Karpas-422 (cell line): ENCODE data around the gene NTN5. TPM values are rescaled to one million over a fixed set of nuclear protein-coding genes. Genes with fewer than 3 reads are reported as not detected.
"Not testable (repeated sequence)": the region's sequence is repeated elsewhere in the genome, so short reads cannot be mapped to it uniquely, and the experiment has no call there.

ENCODE experiments used
- DNase-seq: peaks from one replicate; pipeline ENCODE4 v3.0.0-alpha.2; 2015
- H2AFZ ChIP-seq: fragments of 200-600 bp; sonication (generic); 2 replicates; pipeline ENCODE4 v1.6.1; 2014; ENCODE audit warnings: antibody characterized with exemption, low read length, mixed read lengths
- H3K27ac ChIP-seq: fragments of 200-600 bp; sonication (generic); 2 replicates; pipeline ENCODE4 v1.5.1; 2014; ENCODE audit warnings: mild to moderate bottlenecking, low read length, moderate library complexity
- H3K27me3 ChIP-seq: fragments of 200-600 bp; sonication (generic); 2 replicates; pipeline ENCODE4 v1.6.1; 2014; ENCODE audit warnings: low read length, mixed read lengths
- H3K36me3 ChIP-seq: fragments of 200-600 bp; sonication (generic); 2 replicates; pipeline ENCODE4 v1.6.1; 2014; ENCODE audit warnings: low read length, mixed read lengths; ENCODE audit not compliant: insufficient read depth
- H3K4me1 ChIP-seq: fragments of 200-600 bp; sonication (generic); 2 replicates; pipeline ENCODE4 v1.6.1; 2014; ENCODE audit warnings: mild to moderate bottlenecking, low read length, mixed read lengths
- H3K4me2 ChIP-seq: fragments of 200-600 bp; sonication (generic); 2 replicates; pipeline ENCODE4 v1.6.1; 2014; ENCODE audit warnings: low read length, low read depth, mild to moderate bottlenecking; ENCODE audit not compliant: poor library complexity, severe bottlenecking
- H3K4me3 ChIP-seq: fragments of 200-600 bp; sonication (generic); 2 replicates; pipeline ENCODE4 v1.5.1; 2014; ENCODE audit warnings: mild to moderate bottlenecking, antibody characterized with exemption, low read length, mixed read lengths
- H3K79me2 ChIP-seq: fragments of 200-600 bp; sonication (generic); 2 replicates; pipeline ENCODE4 v1.6.1; 2014; ENCODE audit warnings: mild to moderate bottlenecking, low read length, mixed read lengths
- H3K9ac ChIP-seq: fragments of 200-600 bp; sonication (generic); 2 replicates; pipeline ENCODE4 v1.6.0; 2014; ENCODE audit warnings: low read length
- H3K9me2 ChIP-seq: fragments of 200-600 bp; sonication (generic), shearing (Covaris generic); replicated peaks from 2 replicates; pipeline ENCODE4 v1.6.0; 2014; ENCODE audit warnings: mild to moderate bottlenecking, low read length, moderate library complexity; ENCODE audit not compliant: insufficient read depth
- H3K9me3 ChIP-seq: fragments of 300-700, 200-600 bp; sonication (generic); 2 replicates; pipeline ENCODE4 v1.6.1; 2014; ENCODE audit warnings: low read length, mixed read lengths
- H4K20me1 ChIP-seq: fragments of 200-600 bp; sonication (generic); 2 replicates; pipeline ENCODE4 v1.6.1; 2014; ENCODE audit warnings: mild to moderate bottlenecking, antibody characterized with exemption, low read length, low read depth; ENCODE audit not compliant: insufficient read depth
- total RNA-seq: library from RNA; depleted of rRNA; stranded (reverse); fragments of >200 nt; shearing (Covaris generic); gene quantifications from 2 replicates; pipeline ENCODE4 v1.2.3, GENCODE V29; 2014; ENCODE audit warnings: low replicate concordance

Gene NTN5
- total RNA-seq, 1 experiment from 2014 or later, result not detected

DNA sequence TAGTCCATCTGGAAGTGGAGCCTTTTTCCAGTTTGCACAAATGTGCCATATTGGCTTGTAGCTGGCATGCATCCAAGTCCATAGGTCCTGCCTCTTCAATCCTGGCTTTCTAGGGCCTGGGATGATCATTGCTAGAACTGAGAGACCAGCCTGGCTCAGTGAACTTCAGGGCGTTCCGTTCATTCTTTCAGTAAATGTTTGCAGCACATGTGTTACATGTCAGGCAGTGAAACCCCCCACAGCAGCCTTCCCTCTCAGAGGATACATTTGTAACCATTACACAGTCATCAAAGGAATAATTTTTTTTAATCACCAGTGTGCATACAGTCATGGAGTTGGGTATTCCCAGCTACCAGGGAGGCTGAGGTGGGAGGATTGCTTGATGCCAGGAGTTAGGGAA is 32.6 kb upstream of the NTN5 start:
- Histone ChIP-seq H4K20me1 (no peaks in the 10 kb centered on the region), H3K79me2 (no peaks in the 10 kb centered on the region), H3K27ac (no peak overlapping the region), H3K9ac (no peak overlapping the region), H3K4me2 (no peak overlapping the region), H3K4me3 (no peak overlapping the region), H3K4me1 (no peaks in the 10 kb centered on the region), H3K27me3 (no peaks in the 10 kb centered on the region), H3K9me3 (no peaks in the 10 kb centered on the region), H3K36me3 (no peaks in the 10 kb centered on the region), H3K9me2 (no peaks in the 10 kb centered on the region), H2AFZ (no peak overlapping the region)
- DNase-seq, result no peak

DNA sequence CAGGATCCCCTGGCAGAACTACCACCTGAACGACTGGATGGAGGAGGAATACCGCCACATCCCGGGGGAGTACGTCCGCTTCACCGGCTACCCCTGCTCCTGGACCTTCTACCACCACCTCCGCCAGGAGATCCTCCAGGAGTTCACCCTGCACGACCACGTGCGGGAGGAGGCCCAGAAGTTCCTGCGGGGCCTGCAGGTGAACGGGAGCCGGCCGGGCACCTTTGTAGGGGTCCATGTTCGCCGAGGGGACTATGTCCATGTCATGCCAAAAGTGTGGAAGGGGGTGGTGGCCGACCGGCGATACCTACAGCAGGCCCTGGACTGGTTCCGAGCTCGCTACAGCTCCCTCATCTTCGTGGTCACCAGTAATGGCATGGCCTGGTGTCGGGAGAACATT is 30.5 kb upstream of the NTN5 start:
- H3K27me3 ChIP-seq, result no peaks in the 10 kb centered on the region
- no peak overlapping the region for H2AFZ ChIP-seq
- no peak overlapping the region for H3K4me2 ChIP-seq
- H3K9ac ChIP-seq, result no peak overlapping the region
- H3K9me2 ChIP-seq, result no peaks in the 10 kb centered on the region
- H3K4me1 ChIP-seq, result no peaks in the 10 kb centered on the region
- H3K4me3 ChIP-seq, result no peak overlapping the region
- H3K27ac ChIP-seq, result no peak overlapping the region
- H3K36me3 ChIP-seq, result no peaks in the 10 kb centered on the region
- DNase-seq, result no peak
- no peaks in the 10 kb centered on the region for H3K9me3 ChIP-seq
- H4K20me1 ChIP-seq, result no peaks in the 10 kb centered on the region
- H3K79me2 ChIP-seq, result no peaks in the 10 kb centered on the region

DNA sequence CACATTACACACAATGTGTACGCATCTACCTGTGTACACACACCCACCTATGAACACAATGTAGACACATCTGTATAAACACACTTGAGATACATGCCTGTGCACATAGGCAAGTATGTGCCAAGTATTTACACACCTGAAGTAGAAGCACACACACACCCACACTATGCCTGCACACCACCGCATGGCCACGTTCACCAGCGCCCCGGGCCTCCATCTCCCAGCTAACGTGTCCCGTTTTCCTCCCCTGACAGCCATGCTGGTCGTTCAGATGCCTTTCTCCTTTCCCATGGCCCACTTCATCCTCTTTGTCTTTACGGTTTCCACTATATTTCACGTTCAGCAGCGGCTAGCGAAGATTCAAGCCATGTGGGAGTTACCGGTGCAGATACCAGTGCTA is 29.9 kb upstream of the NTN5 start:
- no peaks in the 10 kb centered on the region for H3K4me1 ChIP-seq
- no peak for DNase-seq
- no peaks in the 10 kb centered on the region for H4K20me1 ChIP-seq
- H3K36me3 ChIP-seq, result no peaks in the 10 kb centered on the region
- H3K27me3 ChIP-seq, result no peaks in the 10 kb centered on the region
- no peak overlapping the region for H3K9ac ChIP-seq
- no peaks in the 10 kb centered on the region for H3K9me3 ChIP-seq
- H3K9me2 ChIP-seq, result no peaks in the 10 kb centered on the region
- H3K79me2 ChIP-seq, result no peaks in the 10 kb centered on the region
- no peak overlapping the region for H2AFZ ChIP-seq
- H3K4me2 ChIP-seq, result no peak overlapping the region
- no peak overlapping the region for H3K4me3 ChIP-seq
- H3K27ac ChIP-seq, result no peak overlapping the region

DNA sequence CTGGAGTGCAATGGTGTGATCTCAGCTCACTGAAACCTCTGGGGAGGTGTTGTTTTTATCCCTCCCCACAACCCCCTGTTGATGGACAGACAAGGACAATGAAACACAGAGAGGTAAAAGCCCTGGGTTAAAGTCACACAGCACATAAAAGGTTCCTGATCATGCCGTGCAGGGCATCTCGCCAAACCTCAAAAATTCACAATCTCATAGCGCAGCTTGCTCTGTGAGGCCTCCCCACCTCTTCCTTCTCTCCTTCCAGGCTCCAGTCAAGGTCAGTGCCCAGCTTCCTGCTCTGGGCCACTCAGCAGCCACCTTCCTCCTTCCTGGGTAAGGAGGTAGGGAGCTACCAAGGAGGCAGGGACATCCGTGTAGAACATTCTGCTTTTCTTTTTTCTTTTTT is 25.2 kb upstream of the NTN5 start:
- Histone ChIP-seq H3K27me3 (no peaks in the 10 kb centered on the region), H4K20me1 (no peaks in the 10 kb centered on the region), H3K36me3 (no peaks in the 10 kb centered on the region), H3K9me2 (no peaks in the 10 kb centered on the region), H3K9ac (no peak overlapping the region), H3K4me1 (no peaks in the 10 kb centered on the region), H2AFZ (no peak overlapping the region), H3K27ac (no peak overlapping the region), H3K4me2 (no peak overlapping the region), H3K9me3 (no peaks in the 10 kb centered on the region), H3K4me3 (no peak overlapping the region), H3K79me2 (no peaks in the 10 kb centered on the region)
- no peak for DNase-seq

DNA sequence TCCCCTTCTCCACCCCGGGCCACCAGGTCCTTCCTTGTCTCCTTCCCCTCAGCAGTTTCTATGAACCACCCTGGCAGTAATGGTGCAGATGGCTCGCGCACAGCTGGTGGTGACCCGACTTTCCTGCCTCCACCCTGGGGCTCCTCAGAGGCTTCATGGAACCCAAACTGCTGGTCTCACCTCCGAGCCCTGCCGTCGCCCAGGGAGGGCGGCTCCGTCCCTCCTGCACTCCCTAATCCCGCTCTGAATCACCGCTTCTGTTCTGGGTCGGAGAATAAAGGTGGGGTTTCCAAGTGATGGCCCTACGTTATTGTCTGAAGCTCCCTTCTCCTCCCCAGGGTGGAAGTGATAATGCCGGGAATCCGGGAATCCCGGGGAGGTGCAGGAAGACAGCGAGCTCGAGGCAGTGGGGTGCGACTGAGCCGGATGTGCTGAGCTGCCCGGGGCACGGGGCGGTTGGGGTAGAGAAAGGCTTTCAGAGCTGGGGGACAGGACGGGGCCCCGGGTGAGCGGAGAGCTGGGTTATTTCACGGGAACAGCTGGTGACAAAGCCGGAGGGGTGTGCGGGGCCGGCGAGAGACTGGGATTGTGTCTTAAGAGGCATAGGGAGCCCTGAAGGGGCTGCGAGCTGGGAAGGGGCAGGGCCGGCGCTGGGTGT is 23.7 kb upstream of the NTN5 start:
- Histone ChIP-seq H3K36me3 (no peaks in the 10 kb centered on the region), H3K4me2 (no peak overlapping the region), H3K79me2 (no peaks in the 10 kb centered on the region), H3K4me3 (no peak overlapping the region), H3K27me3 (no peaks in the 10 kb centered on the region), H3K9me2 (no peaks in the 10 kb centered on the region), H3K9me3 (no peaks in the 10 kb centered on the region), H3K9ac (no peak overlapping the region), H3K4me1 (no peaks in the 10 kb centered on the region), H2AFZ (no peak overlapping the region), H3K27ac (no peak overlapping the region), H4K20me1 (no peaks in the 10 kb centered on the region)
- DNase-seq, result no peak

DNA sequence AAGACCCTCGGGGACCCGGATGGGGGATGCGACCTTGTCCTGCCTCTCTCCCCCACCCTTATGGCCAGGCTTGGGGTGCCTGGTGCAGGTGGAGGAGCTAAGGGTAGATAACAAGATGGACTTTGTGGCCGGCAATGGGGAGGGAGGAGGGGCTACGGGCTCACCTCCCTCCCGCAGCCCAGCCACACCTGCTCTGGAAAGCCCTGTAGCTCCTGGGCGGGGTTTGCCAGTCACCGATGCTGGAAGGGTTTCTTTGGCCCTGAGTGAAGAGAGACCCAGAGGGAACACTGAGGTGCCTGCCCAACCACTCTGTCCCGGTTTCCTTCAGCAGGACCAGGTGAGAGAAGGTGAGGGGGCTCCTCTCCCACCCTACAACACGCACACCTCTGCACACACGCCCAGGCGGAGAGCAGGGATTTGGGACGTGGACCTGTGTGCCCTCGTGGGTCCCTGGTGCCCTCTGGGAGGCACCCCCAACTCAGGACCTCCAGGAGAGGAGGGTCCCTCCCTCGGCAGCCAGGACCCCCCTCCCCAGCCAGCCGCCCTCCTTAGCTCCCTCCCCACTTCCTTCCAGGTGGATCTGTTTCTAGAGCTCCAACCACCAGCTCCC is 23.0 kb upstream of the NTN5 start, which contains the start of gene FUT2:
TSS of gene FUT2 (plus strand) at position 229 of the 610 bp plus-strand sequence. CDS start 6,986 bp downstream, outside the sequence.
- Histone ChIP-seq H3K36me3 (no peaks in the 10 kb centered on the region), H3K9ac (no peak within 1 kb of the TSS), H4K20me1 (no peaks in the 10 kb centered on the region), H3K4me2 (no peak within 1 kb of the TSS), H3K9me3 (no peaks in the 10 kb centered on the region), H3K79me2 (no peaks in the 10 kb centered on the region), H3K27me3 (no peaks in the 10 kb centered on the region), H3K4me3 (no peak within 1 kb of the TSS), H3K4me1 (no peaks in the 10 kb centered on the region), H2AFZ (no peak within 1 kb of the TSS), H3K27ac (no peak within 1 kb of the TSS), H3K9me2 (no peaks in the 10 kb centered on the region)
- no peak for DNase-seq

DNA sequence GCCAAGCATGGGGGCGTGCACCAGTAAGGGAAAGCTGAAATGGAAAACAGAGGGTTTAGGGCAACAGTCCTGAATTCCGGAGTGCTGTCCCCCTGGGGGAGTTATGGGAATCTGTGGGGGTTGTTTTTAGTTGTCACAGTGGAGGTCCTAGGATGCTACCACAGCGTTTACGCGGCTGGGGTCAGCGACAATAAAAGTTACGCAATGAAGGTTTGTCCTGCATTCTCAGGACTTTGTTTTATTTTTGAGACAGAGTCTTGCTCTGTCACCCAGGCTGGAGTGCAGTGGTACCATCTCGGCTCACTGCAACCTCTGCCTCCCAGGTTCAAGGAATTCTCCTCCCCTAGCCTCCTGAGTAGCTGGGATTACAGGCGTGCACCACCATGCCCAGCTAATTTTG is 20.8 kb upstream of the NTN5 start:
- not testable (repeated sequence) for H4K20me1 ChIP-seq, H3K4me3 ChIP-seq, DNase-seq, H3K9ac ChIP-seq, H3K27me3 ChIP-seq, H3K36me3 ChIP-seq, H3K9me2 ChIP-seq, H3K27ac ChIP-seq, H3K4me2 ChIP-seq, H3K9me3 ChIP-seq, H3K4me1 ChIP-seq, H3K79me2 ChIP-seq, H2AFZ ChIP-seq

DNA sequence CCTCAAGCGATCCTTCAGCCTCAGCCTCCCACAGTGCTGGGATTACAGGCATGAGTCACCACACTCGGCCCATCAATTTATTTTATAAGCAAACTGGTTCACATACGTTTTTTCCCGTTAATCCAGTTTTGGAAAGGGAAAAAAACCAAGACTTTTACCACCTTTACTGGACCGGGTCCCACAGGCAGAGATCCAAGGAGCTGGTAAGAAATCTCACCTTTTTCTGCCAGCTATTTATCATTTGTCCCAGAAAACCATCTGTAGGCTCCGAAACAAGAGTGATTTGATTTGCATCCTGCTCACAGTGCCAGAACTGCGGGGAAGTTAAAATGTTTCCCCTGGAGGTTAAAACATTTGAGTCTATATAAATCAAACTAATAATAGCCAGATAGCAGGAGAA is 16.6 kb upstream of the NTN5 start:
- Histone ChIP-seq H3K4me1 (peaks cover 8% of the 10 kb centered on the region), H3K27ac (no peak overlapping the region), H3K36me3 (no peaks in the 10 kb centered on the region), H4K20me1 (no peaks in the 10 kb centered on the region), H2AFZ (no peak overlapping the region), H3K4me3 (no peak overlapping the region), H3K9ac (no peak overlapping the region), H3K9me3 (no peaks in the 10 kb centered on the region), H3K79me2 (no peaks in the 10 kb centered on the region), H3K4me2 (no peak overlapping the region), H3K27me3 (no peaks in the 10 kb centered on the region), H3K9me2 (no peaks in the 10 kb centered on the region)
- no peak for DNase-seq
